Muscle of arm (tissue), 12 donors: Measurements from ENCODE around the gene TMEM132D. TPM values are rescaled to one million over a fixed set of nuclear protein-coding genes. Genes with fewer than 3 reads are reported as not detected.

Experiments
- DNase-seq: peaks from one replicate; pipeline ENCODE4 v3.0.0-alpha.2; 2013
- polyA plus RNA-seq, 12 donors: library from polyadenylated mRNA; unstranded; fragments of 120-200 nt; gene quantifications; one replicate each; pipeline ENCODE4 v1.2.1, GENCODE V29; 2013; ENCODE audit not compliant: insufficient read length in 12 of 12

Gene TMEM132D
- polyA plus RNA-seq, 12 donors, result 0.30 to 1.0 (median 0.59) TPM; not detected in 2

DNA sequence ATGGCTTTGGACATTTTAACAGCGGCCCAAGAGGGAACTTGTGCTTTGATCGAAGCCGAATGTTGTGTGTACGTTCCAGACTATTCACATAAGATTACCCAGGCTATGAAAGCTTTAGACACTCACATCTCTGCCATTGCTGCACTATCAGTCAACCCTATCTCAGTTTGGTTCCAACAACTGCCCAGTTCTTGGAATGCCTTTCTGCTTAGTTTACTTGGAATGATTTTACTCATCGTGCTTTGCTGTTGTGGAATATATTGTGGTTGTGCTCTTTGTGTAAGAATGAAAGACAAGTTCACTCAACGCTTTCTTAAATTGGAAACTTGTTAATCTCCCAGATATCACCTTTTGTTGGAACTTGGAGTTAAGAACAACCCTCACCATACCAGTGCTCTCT, 552.3 kb downstream of the TMEM132D start:
- DNase-seq, result no peak

- DNase-seq, result no peak
These were observed 564.5 kb downstream of the TMEM132D start for GRCh38 chr12:129339336-129339735.

DNA sequence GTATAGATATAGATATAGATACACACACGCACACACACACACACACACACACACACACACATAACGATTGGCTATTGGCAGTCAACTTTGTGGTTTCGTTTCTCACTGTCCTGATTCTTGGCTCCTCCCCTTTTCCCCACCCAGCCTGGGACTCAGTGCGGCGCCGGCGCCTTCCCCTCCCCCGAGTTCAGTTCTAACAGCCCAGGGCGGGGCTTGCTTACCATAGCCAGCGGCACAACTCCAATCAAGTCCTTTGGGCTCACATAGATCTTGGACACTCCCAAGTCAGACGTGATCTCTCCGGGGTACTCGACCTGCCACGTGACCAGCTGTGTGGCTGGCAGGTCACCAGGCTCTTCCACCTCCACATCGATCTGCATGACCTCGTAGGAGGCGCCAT, 566.4 kb downstream of the TMEM132D start:
- DNase-seq, result no peak

GRCh38 chr12:129335773-129336172, 568.1 kb downstream of the TMEM132D start:
- DNase-seq, result no peak

DNA sequence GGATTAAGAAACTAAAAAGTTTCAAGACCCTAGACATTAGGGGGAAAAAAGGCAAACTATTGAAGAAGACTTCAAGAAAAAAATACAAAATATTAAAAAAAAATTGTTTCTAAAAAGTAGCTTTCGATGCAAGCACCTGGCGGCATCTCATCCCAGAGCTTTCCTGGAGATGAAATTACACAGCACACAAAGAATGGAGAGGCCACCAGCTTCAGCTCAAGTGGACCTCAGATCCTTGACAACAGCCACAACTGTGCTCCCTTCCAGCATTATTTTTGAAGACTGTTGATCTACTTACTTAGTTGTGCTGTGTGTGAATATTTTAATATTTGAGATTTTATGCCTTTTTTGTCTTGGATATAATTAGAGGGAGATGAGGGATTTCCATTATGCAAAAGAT, 571.5 kb downstream of the TMEM132D start:
- DNase-seq, result no peak

DNA sequence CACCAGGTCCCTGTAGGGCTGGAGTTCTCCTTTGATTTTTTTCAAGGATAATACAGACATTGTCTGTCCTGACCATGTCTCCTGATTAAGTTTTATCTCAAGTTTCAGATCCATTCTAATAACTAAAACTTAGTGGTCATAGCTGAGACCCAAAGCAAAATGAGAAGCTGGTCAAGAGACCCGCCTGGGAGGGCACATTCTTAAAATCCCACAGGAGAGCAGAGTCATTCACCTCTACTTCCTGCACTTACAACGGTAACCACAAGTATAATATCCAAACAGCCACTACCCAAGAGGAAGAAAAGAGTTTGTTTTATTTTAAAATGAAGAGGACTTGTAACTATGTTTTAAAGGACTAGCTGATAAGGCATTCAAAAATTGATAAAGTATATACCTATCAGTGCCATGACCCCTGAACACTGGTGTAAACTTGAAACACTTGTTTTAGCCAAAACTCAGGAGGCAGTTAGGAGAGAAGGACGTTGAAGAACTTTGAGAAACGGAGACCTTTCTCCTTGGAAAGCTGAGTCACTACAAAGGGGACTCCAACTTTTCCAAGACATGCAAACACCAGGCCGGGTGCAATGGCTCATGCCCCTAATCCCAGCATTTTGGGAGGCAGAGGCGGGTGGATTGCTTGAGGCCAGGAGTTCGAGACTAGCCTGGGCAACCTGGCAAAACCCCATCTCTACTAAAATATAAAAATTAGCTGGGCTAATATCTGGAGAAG, 572.3 kb downstream of the TMEM132D start:
- DNase-seq, result no peak

- DNase-seq, result no peak
These were observed 575.6 kb downstream of the TMEM132D start for GRCh38 chr12:129328235-129328634.

- DNase-seq, result no peak
These were observed 578.3 kb downstream of the TMEM132D start for GRCh38 chr12:129325566-129325965.

DNA sequence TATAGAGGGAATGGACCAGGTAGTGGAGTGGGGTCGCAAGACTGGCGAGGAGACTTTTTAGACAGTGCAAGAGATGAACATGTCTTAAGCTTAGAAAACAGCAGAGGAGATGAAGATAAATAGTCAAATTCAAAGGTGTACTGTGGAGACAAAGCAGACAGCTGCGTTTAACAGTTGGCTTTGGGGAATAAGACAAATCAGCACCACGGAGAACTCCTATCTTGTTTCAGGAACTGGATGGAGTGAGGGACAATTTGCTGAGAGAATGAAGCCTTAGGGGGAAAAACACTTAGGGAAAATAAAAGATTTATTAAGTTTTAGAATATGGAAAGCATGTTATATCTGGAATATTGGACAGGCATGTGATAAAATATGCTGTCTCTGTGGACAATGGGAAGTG, 591.8 kb downstream of the TMEM132D start:
- DNase-seq, result no peak

DNA sequence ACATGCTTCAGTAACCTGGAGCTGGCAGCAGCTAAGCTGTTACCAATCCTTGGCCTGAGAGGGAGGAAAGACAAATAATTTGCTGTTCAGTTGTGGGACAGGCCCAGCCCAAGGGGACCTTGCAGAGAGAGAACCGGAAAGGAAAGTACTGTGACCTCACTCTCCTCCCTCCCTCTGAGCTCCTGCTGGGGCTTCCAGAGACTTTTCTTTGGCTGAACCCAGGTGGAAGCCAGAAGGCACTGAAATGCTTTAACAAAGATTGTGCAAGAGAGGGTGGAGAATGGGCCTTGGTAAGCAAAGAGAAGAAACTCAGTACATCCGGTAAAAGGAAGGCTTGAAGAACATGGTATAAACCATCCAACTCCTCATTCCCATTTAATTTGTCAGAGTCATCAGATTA, 593.5 kb downstream of the TMEM132D start:
- DNase-seq, result no peak

- no peak for DNase-seq
These were observed 598.0 kb downstream of the TMEM132D start for GRCh38 chr12:129305851-129306250.

DNA sequence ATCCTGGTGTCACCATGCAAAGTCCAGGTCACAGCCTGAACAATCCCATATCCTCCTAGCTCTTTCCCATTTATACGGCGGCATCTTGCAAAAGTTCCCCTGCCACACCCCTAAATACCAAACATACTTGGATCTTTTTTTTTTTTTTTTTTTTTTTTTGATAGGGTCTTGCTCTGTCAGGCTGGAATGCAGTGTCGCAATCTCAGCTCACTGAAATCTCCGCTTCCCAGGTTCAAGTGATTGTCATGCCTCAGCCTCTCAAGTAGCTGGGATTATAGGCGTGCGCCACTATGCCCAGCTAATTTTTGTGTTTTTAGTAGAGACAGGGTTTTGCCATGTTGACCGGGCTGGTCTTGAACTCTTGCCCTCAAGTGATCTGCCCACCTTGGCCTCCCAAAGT, 599.3 kb downstream of the TMEM132D start:
- no peak for DNase-seq

GRCh38 chr12:129300011-129300410, 603.8 kb downstream of the TMEM132D start:
- no peak for DNase-seq

- DNase-seq, result no peak
These were observed 604.9 kb downstream of the TMEM132D start for GRCh38 chr12:129298921-129299320.

- DNase-seq, result no peak
These were observed 607.2 kb downstream of the TMEM132D start for GRCh38 chr12:129296671-129297070.

- no peak for DNase-seq
These were observed 609.0 kb downstream of the TMEM132D start for GRCh38 chr12:129294868-129295267.

DNA sequence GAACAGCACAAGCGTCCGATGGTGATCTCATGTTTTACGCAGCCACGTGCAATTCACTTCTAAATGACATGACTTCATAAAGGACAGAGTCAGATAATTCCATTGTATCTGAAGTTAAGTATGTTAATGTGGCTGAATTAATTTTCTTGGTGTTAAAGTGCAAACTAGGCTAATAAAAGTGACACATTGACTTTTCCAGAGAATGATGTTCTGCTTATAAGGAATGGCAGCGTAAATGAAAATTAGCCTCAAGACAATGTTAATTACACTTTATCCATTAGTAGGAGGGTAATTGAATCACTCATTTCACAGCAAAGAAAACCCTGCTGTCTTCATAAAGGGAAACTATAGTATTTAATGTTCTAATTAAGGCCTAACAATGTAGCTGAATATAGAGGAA, 624.1 kb downstream of the TMEM132D start:
- no peak for DNase-seq

DNA sequence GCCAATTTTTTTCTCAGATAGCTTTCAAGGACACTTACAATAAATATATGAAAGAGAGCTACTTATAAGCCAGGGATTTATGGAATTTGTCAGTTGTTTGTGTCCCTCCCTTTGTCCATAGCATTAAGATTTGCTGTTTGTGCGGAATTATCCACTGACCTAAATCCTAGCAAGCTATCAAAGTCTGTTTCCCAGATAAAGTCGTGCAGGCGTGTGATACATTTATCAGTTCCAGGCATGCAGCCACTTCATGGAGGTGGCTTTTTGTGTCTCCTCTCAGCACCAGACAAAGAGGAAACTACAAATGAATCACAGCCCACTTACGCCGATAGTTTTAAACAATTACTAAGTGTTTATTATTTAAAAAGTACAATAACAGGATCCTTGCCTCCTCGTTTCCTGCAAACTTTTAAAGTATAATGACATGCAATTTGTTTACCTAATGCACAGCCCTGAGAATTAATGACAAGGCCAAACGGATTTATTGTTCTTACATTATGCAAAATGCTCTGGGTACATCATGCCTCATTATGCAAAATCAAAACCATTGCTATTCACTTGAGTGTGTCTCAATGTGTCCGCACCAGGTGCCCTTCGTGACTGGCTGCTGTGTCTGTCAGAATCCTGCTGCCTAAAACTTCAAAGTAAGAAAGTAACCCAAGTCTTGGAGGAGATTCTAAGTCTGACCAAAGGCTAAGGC, 627.3 kb downstream of the TMEM132D start:
- no peak for DNase-seq

DNA sequence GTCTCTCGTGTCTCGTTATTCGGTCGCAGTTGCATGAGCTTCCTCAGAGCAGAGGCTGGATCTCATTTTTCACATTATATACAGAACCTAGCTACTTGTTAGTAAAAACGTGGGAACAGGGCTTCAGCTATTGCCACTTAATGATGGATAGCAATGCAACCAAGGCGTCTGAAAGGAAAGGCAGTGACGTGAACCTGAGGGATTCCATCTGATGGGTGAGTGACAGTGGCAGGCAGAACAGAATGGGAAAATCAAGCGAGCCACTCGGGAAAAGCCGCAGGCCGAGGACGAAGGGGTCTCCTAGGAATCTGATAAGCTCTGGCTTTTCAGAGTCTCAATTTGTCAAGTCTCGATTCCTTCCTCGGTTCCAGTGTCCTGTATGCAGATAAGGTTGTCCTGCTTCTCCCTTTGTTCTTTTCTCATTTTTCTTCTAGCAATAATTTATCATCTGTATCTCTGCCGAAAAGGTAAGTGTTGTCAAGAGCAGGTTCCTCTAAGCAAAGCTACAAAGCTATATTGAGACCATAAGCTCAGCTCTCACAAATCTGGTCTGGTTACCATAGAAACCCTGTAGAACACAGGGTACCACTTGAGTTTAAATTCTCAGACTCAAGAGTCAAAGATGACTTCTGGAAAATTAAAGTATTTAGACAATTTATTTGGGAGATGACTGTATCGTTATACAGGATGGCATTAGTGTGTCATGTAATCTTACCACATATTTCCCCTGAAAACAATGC, 633.9 kb downstream of the TMEM132D start:
- DNase-seq, result no peak

DNA sequence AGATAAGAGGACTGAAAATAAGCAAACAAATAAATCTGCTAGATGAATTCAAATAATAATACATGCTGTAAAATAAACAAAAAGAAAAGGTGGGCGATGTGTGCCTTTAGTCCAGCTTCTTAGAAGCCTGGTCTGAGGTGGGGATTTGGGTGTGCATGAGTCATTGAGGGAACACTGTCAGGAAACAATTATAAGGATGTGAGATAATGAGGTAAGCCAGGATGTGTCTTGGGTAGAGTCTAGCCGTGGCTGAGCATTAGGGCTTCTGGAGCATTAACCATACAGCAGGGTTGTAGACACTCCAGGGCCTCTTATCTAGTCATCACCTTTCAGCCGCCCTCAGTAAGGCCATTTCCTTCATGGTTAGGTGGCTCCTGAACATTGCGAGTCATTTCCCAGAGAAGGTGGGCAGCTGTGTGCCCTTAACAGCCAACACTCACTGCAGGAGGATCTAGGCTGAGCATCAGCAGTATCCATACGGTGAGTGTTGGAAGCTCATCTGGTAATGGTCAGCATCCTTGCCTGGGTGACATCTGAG, 645.0 kb downstream of the TMEM132D start:
- DNase-seq, result no peak

DNA sequence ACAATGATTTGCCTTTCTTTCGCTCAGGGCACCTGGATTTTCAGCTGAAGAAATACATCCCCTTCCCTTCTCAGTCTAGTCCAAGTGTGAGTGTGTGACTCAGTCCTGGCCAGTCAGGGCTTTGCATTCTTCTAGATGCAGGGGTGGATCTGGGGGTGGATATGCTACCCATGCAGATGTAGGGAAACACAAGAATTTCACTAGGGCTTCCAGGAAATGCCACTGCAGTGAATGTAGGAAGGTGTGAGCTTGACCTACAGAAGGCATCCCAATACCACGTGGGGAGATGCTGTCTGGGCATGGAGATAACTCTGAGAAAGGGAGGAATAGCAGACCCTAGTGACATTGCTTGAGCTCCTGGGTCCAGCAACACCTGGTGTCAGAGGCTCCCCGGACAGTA, 646.3 kb downstream of the TMEM132D start:
- DNase-seq, result no peak

GRCh38 chr12:129246630-129247029, 657.2 kb downstream of the TMEM132D start:
- no peak for DNase-seq

DNA sequence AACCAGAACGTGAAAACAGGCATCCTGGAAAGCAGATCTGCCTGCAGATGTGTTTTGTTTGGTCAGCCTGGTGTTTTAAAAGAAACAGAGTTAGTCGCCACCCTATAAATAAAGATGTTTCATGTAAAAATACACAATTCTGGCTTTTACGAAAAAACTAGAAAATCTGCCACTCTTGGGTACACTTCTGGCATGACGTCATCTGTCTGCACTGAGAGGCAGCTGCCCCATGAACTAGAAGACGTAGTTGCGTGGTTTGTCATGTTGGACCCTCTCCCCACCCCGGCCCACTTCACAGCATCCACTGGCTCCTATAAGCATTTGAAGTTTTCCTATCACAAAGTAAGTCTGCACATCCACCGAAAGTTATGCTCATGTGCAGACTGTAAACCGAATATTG, 658.1 kb downstream of the TMEM132D start:
- no peak for DNase-seq
